HEK293 (cell line): ENCODE measurements around the gene CHMP6.

Source experiments
- CTCF ChIA-PET: fragments of 350-600 bp; formaldehyde crosslinking; extraction: SDS; loops from one replicate; lab custom pipeline; 2021; ENCODE audit warnings: antibody characterized with exemption; lab: Yijun Ruan, JAX
- POLR2A ChIA-PET: fragments of 300-600 bp; formaldehyde crosslinking; extraction: SDS; loops from one replicate; lab custom pipeline; 2020; ENCODE audit warnings: antibody characterized with exemption, inconsistent platforms; lab: Yijun Ruan, JAX
- H3K27ac ChIP-seq: fragments of 200-500 bp; sonication (Bioruptor generic); 2 replicates; pipeline ENCODE4 v1.5.1; 2014; ENCODE audit warnings: low read depth, low read length, control low read depth, inconsistent platforms; ENCODE audit errors: extremely low read depth
- H3K36me3 ChIP-seq, 2 experiments: fragments of 200-500 bp in 1 of 2; sonication (Bioruptor generic) in 1 of 2; 1 replicate in 1 of 2; 2 replicates in 1 of 2; pipeline ENCODE4 v1.5.1; 2014 to 2017; ENCODE audit warnings: inconsistent platforms in 2 of 2, low read length in 2 of 2; ENCODE audit not compliant: control insufficient read depth in 2 of 2, insufficient read depth in 1 of 2
- H3K4me1 ChIP-seq: fragments of 200-500 bp; sonication (Bioruptor generic); 2 replicates; pipeline ENCODE4 v1.5.1; 2014; ENCODE audit warnings: mild to moderate bottlenecking, low read length, inconsistent platforms; ENCODE audit not compliant: control insufficient read depth, insufficient read depth
- H3K4me3 ChIP-seq: 2 replicates; pipeline ENCODE4 v1.5.1; 2011; ENCODE audit warnings: low read depth, mild to moderate bottlenecking, control low read depth, low read length, moderate library complexity
- H3K9me3 ChIP-seq: fragments of 200-500 bp; sonication (Bioruptor generic); 2 replicates; pipeline ENCODE4 v1.5.1; 2014; ENCODE audit warnings: low read depth, low read length, inconsistent platforms; ENCODE audit not compliant: control insufficient read depth, insufficient read depth
- GFI1B ChIP-seq: fragments of 450-650 bp; formaldehyde crosslinking; IDR thresholded peaks from 2 replicates; pipeline ENCODE4 v1.5.1; 2016; ENCODE audit warnings: missing biosample characterization, missing genetic modification characterization
- GLIS1 ChIP-seq: fragments of 450-650 bp; formaldehyde crosslinking; IDR thresholded peaks from 2 replicates; pipeline ENCODE4 v1.5.1; 2016; ENCODE audit warnings: missing biosample characterization, missing genetic modification characterization
- KLF1 ChIP-seq: fragments of 450-650 bp; formaldehyde crosslinking; IDR thresholded peaks from 2 replicates; pipeline ENCODE4 v1.5.1; 2016; ENCODE audit warnings: missing biosample characterization, missing genetic modification characterization
- PRDM1 ChIP-seq: fragments of 450-650 bp; formaldehyde crosslinking; IDR thresholded peaks from 2 replicates; pipeline ENCODE4; 2016; ENCODE audit warnings: missing biosample characterization, missing genetic modification characterization
- PRDM10 ChIP-seq: fragments of 450-650 bp; formaldehyde crosslinking; IDR thresholded peaks from 2 replicates; pipeline ENCODE4 v1.5.1; 2016; ENCODE audit warnings: missing biosample characterization, missing genetic modification characterization
- SALL2 ChIP-seq: fragments of 450-650 bp; formaldehyde crosslinking; IDR thresholded peaks from 2 replicates; pipeline ENCODE4 v1.5.0; 2017; ENCODE audit warnings: missing biosample characterization, mild to moderate bottlenecking, missing genetic modification characterization, borderline replicate concordance
- SCRT2 ChIP-seq: fragments of 450-650 bp; formaldehyde crosslinking; IDR thresholded peaks from 2 replicates; pipeline ENCODE4 v1.5.1; 2016; ENCODE audit warnings: missing biosample characterization, missing genetic modification characterization
- TCF7L2 ChIP-seq: IDR thresholded peaks from 2 replicates; pipeline ENCODE4 v1.6.1; 2011; ENCODE audit warnings: low read depth, mild to moderate bottlenecking, inconsistent platforms, low read length, moderate library complexity, borderline replicate concordance
- ZBTB8A ChIP-seq: fragments of 450-650 bp; formaldehyde crosslinking; IDR thresholded peaks from 2 replicates; pipeline ENCODE4 v1.5.1; 2016; ENCODE audit warnings: missing biosample characterization, missing genetic modification characterization
- ZFP37 ChIP-seq: fragments of 450-650 bp; formaldehyde crosslinking; IDR thresholded peaks from 2 replicates; pipeline ENCODE4 v1.5.1; 2016; ENCODE audit warnings: missing biosample characterization, missing genetic modification characterization
- ZNF121 ChIP-seq: fragments of 450-650 bp; formaldehyde crosslinking; IDR thresholded peaks from 2 replicates; pipeline ENCODE4 v1.5.1; 2016; ENCODE audit warnings: missing biosample characterization, missing genetic modification characterization
- ZNF266 ChIP-seq: fragments of 450-650 bp; formaldehyde crosslinking; IDR thresholded peaks from 2 replicates; pipeline ENCODE4 v1.5.1; 2016; ENCODE audit warnings: missing biosample characterization, missing genetic modification characterization, low read depth
- ZNF341 ChIP-seq: fragments of 450-650 bp; formaldehyde crosslinking; IDR thresholded peaks from 2 replicates; pipeline ENCODE4; 2016; ENCODE audit warnings: low read depth, missing biosample characterization, missing genetic modification characterization
- ZNF394 ChIP-seq: fragments of 450-650 bp; formaldehyde crosslinking; IDR thresholded peaks from 2 replicates; pipeline ENCODE4 v1.5.1; 2016; ENCODE audit warnings: missing biosample characterization, missing genetic modification characterization, mild to moderate bottlenecking, moderate library complexity, borderline replicate concordance
- ZNF600 ChIP-seq: fragments of 450-650 bp; formaldehyde crosslinking; IDR thresholded peaks from 2 replicates; pipeline ENCODE4 v1.5.1; 2016; ENCODE audit warnings: missing biosample characterization, missing genetic modification characterization
- ZNF76 ChIP-seq: fragments of 450-650 bp; formaldehyde crosslinking; IDR thresholded peaks from 2 replicates; pipeline ENCODE4; 2016; ENCODE audit warnings: low read depth, missing biosample characterization, missing genetic modification characterization, borderline replicate concordance
- ZNF776 ChIP-seq: fragments of 450-650 bp; formaldehyde crosslinking; IDR thresholded peaks from 2 replicates; pipeline ENCODE4 v1.5.0; 2017; ENCODE audit warnings: missing biosample characterization, missing genetic modification characterization, borderline replicate concordance
- ZNF792 ChIP-seq: fragments of 450-650 bp; formaldehyde crosslinking; IDR thresholded peaks from 2 replicates; pipeline ENCODE4 v1.5.1; 2016; ENCODE audit warnings: missing biosample characterization, missing genetic modification characterization
- TF ChIP-seq, protein P1 (sequence below): fragments of 450-650 bp; formaldehyde crosslinking; IDR thresholded peaks from 2 replicates; pipeline ENCODE4 v1.5.1; 2016; ENCODE audit warnings: missing biosample characterization, missing genetic modification characterization
- TF ChIP-seq, protein P2 (sequence below): fragments of 450-650 bp; formaldehyde crosslinking; IDR thresholded peaks from 2 replicates; pipeline ENCODE4 v1.5.1; 2016; ENCODE audit warnings: missing biosample characterization, missing genetic modification characterization

CHMP6 gene

DNA sequence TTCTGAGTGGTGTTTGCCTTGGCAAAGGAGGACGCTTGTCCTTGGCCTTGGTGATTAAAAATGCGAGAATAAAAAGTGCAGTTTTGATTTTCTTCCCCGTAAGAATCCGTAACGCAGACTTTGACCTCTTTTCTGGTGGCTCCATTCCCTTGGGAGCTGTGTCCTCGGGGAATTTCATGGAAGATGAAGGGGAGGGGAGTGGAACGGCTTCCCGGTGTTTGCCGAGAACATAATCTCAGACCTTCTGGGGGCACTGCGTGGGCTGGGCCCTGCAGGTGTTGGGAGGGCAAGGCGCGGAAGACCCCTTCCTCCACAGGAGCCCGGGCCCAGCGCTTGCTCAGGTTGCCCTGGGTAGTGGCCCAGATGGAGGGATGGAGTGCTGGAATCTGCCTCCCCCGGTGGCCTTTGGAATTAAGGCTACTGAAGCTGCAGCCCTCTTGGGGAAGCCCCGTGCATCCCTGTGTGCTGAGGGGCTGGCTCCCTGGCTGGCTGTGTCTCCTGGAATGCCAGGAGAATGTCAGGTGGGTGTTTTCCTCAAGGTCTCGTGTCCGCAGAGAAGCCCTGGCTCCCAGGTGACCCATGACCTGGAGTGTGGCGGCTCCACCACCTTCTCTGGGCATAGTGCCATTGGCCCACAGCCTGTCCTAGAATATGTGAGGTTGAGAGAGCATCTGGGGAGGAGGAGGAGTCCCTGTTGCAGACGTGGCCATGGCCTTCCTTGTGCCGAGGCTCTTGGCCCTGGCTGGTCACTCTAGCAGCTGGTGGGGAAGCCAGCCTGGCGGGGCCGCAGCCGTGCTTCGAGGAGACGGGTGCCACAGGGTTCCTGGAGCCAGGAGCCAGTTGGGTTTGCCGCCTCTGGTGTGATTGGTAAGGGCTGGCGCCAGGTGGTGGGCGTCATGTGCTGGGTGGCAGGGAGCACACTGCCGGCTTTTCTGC, 46.4 kb downstream of the CHMP6 start:
- H3K9me3 ChIP-seq = no peaks in the 10 kb centered on the region
- H3K36me3 ChIP-seq = peaks cover 0 to 26% of the 10 kb centered on the region in 2 experiments; a peak in 1 of 3 replicates
- ChIA-PET CTCF (interaction anchor here (0.6 to 3.5 kb wide), 8 partner anchors 11 to 447 kb away, joined by 3 to 32 read pairs (median 6); no protein-coding TSS in a partner anchor), POLR2A (interaction anchor here (1.0 to 3.9 kb wide), 4 partner anchors 7 to 57 kb away, joined by 3 to 20 read pairs (median 5); no protein-coding TSS in a partner anchor)
- TF ChIP-seq ZBTB8A (tag by site-specific recombination) (0 out of 2 replicates have a peak, but pooled peaks have one; percentile 20), ZNF600 (tag by site-specific recombination) (peak; percentile 79; the same call in 1 of the 2 replicates), TCF7L2 (no peak), ZNF341 (tag by site-specific recombination) (peak; percentile 80)
- TF ChIP-seq, protein P1, sequence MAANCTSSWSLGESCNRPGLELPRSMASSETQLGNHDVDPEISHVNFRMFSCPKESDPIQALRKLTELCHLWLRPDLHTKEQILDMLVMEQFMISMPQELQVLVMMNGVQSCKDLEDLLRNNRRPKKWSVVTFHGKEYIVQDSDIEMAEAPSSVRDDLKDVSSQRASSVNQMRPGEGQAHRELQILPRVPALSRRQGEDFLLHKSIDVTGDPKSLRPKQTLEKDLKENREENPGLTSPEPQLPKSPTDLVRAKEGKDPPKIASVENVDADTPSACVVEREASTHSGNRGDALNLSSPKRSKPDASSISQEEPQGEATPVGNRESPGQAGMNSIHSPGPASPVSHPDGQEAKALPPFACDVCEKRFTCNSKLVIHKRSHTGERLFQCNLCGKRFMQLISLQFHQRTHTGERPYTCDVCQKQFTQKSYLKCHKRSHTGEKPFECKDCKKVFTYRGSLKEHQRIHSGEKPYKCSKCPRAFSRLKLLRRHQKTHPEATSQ (tag by site-specific recombination) = no peak
- TF ChIP-seq, protein P2, sequence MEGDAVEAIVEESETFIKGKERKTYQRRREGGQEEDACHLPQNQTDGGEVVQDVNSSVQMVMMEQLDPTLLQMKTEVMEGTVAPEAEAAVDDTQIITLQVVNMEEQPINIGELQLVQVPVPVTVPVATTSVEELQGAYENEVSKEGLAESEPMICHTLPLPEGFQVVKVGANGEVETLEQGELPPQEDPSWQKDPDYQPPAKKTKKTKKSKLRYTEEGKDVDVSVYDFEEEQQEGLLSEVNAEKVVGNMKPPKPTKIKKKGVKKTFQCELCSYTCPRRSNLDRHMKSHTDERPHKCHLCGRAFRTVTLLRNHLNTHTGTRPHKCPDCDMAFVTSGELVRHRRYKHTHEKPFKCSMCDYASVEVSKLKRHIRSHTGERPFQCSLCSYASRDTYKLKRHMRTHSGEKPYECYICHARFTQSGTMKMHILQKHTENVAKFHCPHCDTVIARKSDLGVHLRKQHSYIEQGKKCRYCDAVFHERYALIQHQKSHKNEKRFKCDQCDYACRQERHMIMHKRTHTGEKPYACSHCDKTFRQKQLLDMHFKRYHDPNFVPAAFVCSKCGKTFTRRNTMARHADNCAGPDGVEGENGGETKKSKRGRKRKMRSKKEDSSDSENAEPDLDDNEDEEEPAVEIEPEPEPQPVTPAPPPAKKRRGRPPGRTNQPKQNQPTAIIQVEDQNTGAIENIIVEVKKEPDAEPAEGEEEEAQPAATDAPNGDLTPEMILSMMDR (tag by site-specific recombination) = peak; percentile 36; the same call in 1 of the 2 replicates
- no peak overlapping the region for H3K27ac ChIP-seq
- H3K4me3 ChIP-seq = no peak overlapping the region
- peaks cover 9% of the 10 kb centered on the region for H3K4me1 ChIP-seq

GRCh38 chr17:81039096-81039495, 47.5 kb downstream of the CHMP6 start:
- Histone ChIP-seq H3K4me3 (no peak overlapping the region), H3K27ac (no peak overlapping the region), H3K9me3 (no peaks in the 10 kb centered on the region), H3K4me1 (peaks cover 8% of the 10 kb centered on the region), H3K36me3 (peaks cover 0 to 26% of the 10 kb centered on the region in 2 experiments; a peak in 1 of 3 replicates)
- TF ChIP-seq KLF1 (no peak), GLIS1 (tag by site-specific recombination) (peak; percentile 7; the same call in 1 of the 2 replicates)
- CTCF ChIA-PET = interaction anchor here (1.7 to 3.5 kb wide), 4 partner anchors 11 to 59 kb away, joined by 6 to 32 read pairs (median 8); no protein-coding TSS in a partner anchor
- POLR2A ChIA-PET = interaction anchor here (1.8 kb wide), 1 partner anchor 18 kb away, joined by 6 read pairs; no protein-coding TSS in a partner anchor

- H3K9me3 ChIP-seq = no peaks in the 10 kb centered on the region
- no peak overlapping the region; the same call in 1 of the 2 replicates for H3K4me3 ChIP-seq
- H3K4me1 ChIP-seq = peaks cover 15% of the 10 kb centered on the region
- H3K36me3 ChIP-seq = peaks cover 0 to 26% of the 10 kb centered on the region in 2 experiments; a peak in 1 of 3 replicates
- H3K27ac ChIP-seq = no peak overlapping the region
- POLR2A ChIA-PET = interaction anchor here (0.9 to 1.8 kb wide), 2 partner anchors 17 to 55 kb away, joined by 3 to 6 read pairs; no protein-coding TSS in a partner anchor
- CTCF ChIA-PET = interaction anchor here (0.6 to 3.5 kb wide), 9 partner anchors 10 to 388 kb away, joined by 3 to 32 read pairs (median 6); no protein-coding TSS in a partner anchor
- no peak for TF ChIP-seq ZNF776 (tag by site-specific recombination)
- TF ChIP-seq PRDM10 (tag by site-specific recombination) = peak; percentile 21; the same call in 1 of the 2 replicates
- no peak for TF ChIP-seq SCRT2 (tag by site-specific recombination)
- TF ChIP-seq ZFP37 (tag by site-specific recombination) = no peak
- no peak for TF ChIP-seq GFI1B (tag by site-specific recombination)
- TF ChIP-seq ZNF792 (tag by site-specific recombination) = no peak
- TF ChIP-seq ZNF394 = no peak
- TF ChIP-seq PRDM1 (tag by site-specific recombination) = no peak
- no peak for TF ChIP-seq SALL2 (tag by site-specific recombination)
- no peak for TF ChIP-seq ZNF266 (tag by site-specific recombination)
- TF ChIP-seq ZNF76 (tag by site-specific recombination) = no peak
- TF ChIP-seq ZNF121 = no peak; the same call in 1 of the 2 replicates
Measured at GRCh38 chr17:81039854-81040758, 48.5 kb downstream of the CHMP6 start.
